NCI-H2227 (cell line): Measurements from ENCODE around the gene SLC22A31.
"Not testable (repeated sequence)": the region's sequence is repeated elsewhere in the genome, so short reads cannot be mapped to it uniquely, and the experiment has no call there.

ENCODE experiments used
- DNase-seq: peaks from one replicate; lab custom pipeline; 2025; ENCODE audit not compliant: unreplicated experiment; lab: John Stamatoyannopoulos, UW

Gene SLC22A31

DNA sequence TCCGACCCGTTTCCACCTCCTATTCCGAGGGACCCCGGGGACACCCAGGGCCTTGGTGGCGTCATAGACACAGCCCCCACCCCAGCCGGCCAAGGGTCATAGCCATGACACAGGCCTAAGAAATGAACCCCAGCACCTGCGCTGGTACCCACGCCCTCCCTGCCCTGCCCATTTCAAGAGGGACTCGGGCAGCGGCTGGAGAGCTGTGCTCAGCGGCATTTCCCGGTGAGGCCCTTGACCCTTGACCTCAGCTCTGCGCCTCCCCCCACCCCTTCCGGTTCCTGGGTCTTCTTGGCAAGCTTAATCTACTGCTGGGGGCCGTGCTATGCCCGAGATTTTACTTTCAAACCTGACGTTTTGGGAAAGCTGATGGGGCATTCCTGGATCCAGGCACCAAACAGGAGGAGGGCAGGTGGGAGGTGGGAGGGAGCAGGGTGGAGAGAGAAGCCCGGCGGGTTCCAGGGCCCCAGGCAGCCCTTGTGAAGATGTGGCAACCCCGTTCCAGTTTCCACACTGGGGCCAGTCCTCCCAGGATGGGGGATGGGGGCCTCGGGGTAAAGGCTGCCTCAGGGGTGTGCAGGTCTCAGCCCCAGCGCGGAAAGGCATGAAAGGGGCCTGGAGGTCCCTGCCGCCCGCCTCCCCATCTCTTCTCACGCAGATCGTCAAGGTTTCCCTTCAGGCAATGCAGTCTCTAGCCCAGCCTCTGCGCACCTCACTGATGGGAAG, at the start of gene SLC22A31:
SLC22A31 (minus strand) TSS at position 414 of the 726 bp plus-strand sequence; CDS start at position 378, 36 bp downstream.
- no peak for DNase-seq

- peak; percentile 22 for DNase-seq
Observed at GRCh38 chr16:89248196-89248982, 48.1 kb upstream of the SLC22A31 start.

DNA sequence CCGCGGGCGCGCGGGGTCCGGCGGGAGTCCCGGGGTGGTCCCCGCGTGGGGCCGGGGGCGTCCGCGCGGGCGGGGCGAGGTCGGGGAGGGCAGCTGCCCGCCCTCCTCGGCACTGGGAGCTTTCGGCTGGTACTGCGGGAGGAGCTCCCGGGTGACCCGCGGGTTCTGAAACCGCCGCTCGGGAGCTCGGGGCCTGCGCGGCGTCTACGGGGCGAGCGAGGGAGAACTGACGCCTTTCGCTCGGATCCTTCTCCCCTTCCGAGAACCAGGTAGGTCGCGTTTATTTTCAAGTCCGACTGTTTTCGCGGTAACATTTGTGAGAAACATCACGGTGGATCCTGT, 47.4 kb upstream of the SLC22A31 start:
- DNase-seq: peak; percentile 56

DNA sequence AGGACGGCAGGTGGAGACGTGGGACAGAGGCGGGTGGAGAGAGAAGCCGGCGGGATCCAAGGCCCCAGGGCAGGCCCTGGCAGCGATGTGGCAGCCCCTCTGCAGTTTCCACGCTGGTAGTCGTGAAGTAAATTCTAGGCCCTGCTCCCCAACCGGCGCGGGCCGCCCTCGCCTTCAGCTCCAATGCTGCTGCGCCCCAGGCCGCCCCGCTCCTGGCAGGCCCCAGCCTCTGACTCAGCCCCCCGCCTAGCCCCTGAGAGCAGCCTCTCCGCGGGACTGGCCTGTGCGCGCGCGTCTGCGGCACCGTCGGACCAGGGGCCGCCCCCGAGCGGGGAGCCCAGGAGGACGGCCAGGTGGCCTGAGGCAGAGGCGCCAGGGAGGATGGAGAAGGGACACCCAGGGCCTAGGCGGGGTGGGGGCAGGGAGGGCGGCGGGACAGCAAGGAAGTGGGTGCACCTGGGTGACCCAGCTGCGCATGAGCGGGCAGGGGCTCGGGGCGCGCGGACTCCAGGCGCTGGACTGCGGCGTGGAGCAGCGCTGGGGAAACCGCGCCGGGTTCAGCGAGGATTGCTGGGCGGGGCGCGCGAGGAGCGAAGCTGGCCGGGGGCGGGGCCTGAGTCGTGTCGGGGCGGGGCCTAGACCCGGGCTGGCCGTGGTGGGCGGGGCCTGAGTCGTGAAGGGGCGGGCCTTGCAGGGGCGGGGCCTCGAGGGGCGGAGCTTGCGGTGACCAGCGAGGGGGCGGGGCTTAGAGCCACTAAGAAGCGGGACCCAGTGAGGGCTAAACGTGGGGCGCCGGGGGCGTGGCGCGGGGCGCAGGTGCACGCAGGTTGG, 46.8 kb upstream of the SLC22A31 start:
- DNase-seq: peak; percentile 84

GRCh38 chr16:89246383-89246902, 46.1 kb upstream of the SLC22A31 start:
- DNase-seq: no peak

GRCh38 chr16:89244754-89245153, 44.4 kb upstream of the SLC22A31 start:
- DNase-seq: no peak

DNA sequence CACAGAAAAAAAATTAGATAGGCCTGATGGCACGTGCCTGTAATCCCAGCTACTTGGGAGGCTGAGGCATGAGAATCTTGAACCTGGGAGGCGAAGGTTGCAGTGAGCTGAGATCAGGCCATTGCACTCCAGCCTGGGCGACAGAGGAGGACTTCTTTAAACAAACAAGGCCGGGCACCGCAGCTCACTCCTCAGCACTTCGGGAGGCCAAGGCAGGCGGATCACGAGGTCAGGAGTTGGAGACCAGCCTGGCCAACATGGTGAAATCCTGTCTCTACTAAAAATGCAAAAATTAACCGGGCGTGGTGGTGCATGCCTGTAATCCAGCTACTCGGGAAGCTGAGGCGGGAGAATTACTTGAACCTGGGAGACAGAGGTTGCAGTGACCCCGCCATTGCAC, 43.9 kb upstream of the SLC22A31 start:
- not testable (repeated sequence) for DNase-seq

DNA sequence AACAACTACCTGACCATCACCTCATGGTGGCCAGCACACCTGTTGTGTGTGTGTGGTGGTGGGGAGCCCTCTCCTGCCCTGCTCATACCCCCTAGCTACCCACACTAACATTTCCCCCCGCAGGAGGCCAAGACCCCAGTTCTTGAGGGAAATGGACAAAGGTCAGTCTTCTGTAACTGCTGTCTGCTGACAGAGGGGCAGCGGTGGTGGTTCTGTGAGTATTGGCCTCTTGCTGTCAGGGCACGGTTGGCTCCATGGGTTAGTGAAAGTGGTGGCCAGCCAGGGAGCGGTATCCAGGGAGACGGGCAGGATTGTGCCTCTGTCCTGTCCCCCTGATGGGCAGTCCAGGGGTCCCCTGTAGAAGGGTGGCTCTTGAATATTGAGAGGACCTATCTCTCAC, 43.3 kb upstream of the SLC22A31 start:
- no peak for DNase-seq

- no peak for DNase-seq
Observed at GRCh38 chr16:89242795-89243200, 42.5 kb upstream of the SLC22A31 start.

DNA sequence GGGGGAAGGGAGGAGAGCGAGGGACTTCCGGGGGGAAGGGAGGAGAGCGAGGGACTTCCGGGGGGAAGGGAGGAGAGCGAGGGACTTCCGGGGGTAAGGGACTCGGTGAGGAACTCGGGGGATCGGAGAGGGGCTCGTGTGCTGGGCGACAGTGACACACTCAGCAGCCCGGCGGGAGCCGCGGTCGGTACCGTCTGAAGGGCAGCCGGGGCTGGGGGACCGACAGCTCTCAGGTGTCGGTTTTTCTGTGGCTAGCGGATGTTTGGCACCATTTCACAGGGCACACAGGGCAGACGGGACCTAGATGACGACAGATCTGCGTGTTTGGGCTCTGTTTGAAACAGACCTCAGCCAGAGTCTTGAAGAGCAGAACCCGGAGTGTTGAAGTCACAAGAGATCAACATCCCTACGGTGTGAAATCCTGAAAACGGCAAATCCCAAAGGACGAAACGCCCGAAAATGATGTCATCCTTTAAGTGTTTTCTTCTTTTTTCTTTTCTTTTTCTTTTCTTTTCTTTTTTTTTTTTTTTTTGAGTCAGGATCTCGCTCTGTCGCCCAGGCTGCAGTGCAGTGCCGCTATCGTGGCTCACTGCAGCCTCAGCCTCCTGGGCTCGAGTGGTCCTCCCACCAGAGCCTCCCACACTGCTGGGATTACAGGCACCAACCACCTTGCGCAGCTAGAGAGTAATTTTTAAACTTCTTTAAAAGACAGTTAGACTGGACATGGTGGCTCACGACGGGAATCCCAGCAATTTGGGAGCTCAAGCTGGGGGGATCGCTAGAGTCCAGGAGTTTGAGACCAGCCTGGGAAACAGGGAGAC, 41.1 kb upstream of the SLC22A31 start:
- DNase-seq: peak; percentile 75

- no peak for DNase-seq
Observed at GRCh38 chr16:89237733-89238132, 37.4 kb upstream of the SLC22A31 start.

GRCh38 chr16:89233678-89234490, 33.5 kb upstream of the SLC22A31 start:
- DNase-seq: no peak

GRCh38 chr16:89232107-89232506, 31.8 kb upstream of the SLC22A31 start:
- no peak for DNase-seq

DNA sequence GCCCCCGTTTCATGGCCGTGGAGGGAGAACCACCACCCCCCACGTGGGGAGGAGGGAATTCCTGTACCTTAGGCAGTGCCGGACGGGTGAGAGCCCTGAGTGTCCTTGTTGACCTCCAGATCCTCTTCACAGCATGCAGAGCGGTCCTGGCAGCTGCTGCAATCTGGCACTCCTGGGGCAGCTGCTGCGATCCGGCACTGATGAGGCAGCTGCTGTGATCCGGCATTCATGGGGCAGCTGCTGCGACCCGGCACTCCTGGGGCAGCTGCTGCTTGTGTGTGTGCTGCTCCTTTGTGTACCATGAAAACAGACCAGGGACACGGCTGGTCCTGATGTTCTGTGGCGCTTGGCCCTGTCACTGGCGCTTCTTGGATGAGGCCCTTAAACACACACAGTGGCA, 29.9 kb upstream of the SLC22A31 start:
- DNase-seq: no peak

DNA sequence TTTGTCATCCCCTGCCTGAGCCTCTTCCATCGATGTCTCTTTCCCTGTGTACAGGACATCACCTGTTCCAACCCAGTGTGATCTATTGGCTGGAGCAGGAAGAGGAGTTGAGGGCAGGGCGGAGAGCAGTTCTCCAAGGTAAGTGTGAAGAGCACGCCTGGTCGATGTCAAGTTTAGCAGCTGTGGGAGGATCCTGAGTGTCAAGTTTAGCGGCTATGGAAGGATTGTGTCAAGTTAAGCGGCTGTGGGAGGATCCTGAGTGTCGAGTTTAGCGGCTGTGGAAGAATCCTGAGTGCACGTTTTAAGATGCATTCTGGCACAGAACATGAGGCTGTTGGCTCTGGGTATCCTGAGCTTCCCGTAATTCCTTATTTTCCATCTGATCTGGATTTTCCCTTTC, 24.3 kb upstream of the SLC22A31 start:
- no peak for DNase-seq

GRCh38 chr16:89222931-89223330, 22.6 kb upstream of the SLC22A31 start:
- no peak for DNase-seq

DNA sequence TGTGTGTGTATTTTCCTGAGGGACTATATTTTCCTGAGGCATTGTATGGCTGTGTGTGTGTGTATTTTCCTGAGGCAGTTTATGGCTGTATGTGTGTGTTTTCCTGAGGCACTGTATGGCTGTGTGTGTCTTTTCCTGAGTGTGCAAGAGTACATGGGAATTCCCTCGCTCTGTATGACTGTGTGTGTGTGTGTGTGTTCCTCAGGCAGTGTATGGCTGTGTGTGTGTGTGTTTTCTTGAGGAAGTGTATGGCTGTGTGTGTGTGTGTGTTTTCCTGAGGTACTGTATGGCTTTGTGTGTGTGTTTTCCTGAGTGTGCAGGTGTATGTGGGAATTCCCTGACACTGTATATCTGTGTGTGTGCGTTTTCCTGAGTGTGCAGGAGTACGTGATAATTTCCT, 21.3 kb upstream of the SLC22A31 start:
- no peak for DNase-seq

DNA sequence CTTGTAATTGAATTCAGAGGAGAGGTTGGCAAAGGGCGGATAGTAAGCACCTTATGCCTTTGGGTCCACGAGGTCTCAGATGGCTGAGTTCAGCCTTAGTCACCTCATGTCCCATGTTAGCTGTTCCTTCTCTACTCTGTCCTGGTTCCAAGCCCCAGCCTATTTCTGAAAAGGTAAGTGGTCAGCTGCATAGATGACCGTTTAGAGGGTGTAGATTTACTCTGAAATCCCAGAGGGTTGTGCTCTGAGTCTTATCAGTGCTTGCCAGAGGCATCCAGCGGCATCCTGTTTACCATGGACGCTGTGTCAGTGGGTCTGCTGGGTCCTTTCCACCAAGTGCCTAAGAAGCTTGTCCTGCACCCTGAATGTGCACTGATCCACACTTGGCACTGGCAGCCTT, 19.0 kb upstream of the SLC22A31 start:
- no peak for DNase-seq

DNA sequence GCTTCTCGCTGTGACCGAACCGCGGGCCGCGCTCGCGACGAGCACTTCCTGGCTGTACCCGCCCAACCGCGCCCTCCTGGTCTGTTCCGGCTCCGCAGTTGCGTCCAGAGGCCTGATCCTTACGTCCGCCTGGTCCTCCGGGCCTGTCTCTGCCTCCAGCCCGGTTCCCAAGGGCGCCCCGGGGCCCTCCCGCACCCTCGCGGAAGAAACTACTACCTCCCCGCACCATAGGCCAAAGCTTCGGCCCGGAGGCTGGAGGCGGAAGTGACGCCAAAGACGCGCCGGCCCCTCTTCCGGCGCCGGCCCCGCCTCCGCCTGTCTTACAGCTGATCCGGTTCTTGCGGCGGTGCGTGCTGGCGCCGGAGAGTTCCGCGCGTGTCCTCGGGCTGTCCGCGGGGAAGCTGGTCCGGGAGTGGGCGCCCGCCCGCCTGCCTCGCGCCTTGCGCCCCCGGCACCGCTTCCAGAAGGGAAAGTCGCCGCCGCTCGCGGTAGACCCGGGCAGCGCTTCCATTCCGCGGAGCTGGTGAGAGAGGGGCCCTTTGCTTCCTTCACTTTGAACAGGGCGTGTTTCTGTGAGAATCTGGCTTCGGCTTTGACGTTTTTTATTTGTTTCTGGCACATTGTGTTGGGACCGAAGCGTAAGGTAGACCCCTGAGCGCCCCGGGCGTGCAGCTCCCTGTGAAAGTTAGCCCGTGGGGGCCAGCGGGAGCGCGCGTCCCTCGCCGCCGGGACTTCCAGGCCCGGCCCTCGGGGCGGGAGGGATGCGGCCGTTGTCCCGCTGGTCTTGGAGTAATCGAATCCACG, 17.3 kb upstream of the SLC22A31 start, which contains the start of gene ZNF778:
ZNF778 (plus strand) TSS at position 316 of the 804 bp plus-strand sequence. CDS start 3,425 bp downstream, outside the sequence.
- peak; percentile 77 for DNase-seq
